Right ventricle myocardium superior (tissue), 1 donor: ENCODE results near the gene PRAMEF4. TPM values are rescaled to one million over a fixed set of nuclear protein-coding genes. Genes with fewer than 3 reads are reported as not detected.
"Not testable (repeated sequence)": the region's sequence is repeated elsewhere in the genome, so short reads cannot be mapped to it uniquely, and the experiment has no call there.

Source experiments
- ATAC-seq: fragments of 200-7000 bp; cut with Tn5 transposase; one replicate; pipeline ENCODE4 v1.9.1; 2020; ENCODE audit warnings: mild to moderate bottlenecking; ENCODE audit not compliant: poor library complexity
- DNase-seq: peaks from one replicate; pipeline ENCODE4 v3.0.0-alpha.2; 2020
- intact Hi-C: fragments of 100-400 bp; cut with DNase I; formaldehyde crosslinking; loops from one replicate; pipeline ENCODE4 v1.11.2; 2022
- long read RNA-seq: library from polyadenylated mRNA; unstranded; transcript quantifications from one replicate; pipeline ENCODE4 v2.0.0, GENCODE V29; 2021
- total RNA-seq: library from RNA; stranded (reverse); fragmentation: NEBNext Ultra II Directional; extraction: Animal tissue kit (Norgen Biotek cat#: 25700); gene quantifications from one replicate; pipeline ENCODE4 v1.2.1, GENCODE V29; 2021
- donor health status: DM: no; HTN: yes; CAD: no; lungs with severe emphysema.

The PRAMEF4 gene
- not detected for total RNA-seq
- long read RNA-seq, result 0 reads

- DNase-seq, intact Hi-C loops, ATAC-seq: not testable (repeated sequence)
These were observed at the start of gene PRAMEF4 for GRCh38 chr1:12886101-12886500. Gene PRAMEF4 (minus strand): TSS chr1:12886201. CDS start chr1:12883394, 2,807 bp downstream.

- DNase-seq, ATAC-seq, intact Hi-C loops: not testable (repeated sequence)
These were observed 38.4 kb upstream of the PRAMEF4 start for GRCh38 chr1:12924368-12924767.

DNA sequence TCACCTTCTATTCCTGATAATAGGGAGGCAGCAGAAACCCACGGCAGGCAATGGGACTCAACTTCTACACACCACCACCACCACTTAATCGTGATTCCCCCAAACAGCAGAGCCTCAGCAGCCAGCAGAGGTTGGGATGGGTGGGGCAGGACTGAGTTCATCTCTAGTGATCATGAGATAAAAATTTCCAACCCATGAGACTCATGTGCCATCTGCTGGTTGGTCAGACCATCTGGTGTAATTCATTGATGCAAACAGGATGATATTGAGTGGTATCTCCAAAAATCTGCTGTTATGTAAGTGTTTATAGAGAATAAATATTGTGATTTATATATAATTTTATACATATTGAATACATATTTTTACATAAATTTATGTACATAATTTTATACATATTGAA, 35.7 kb upstream of the PRAMEF4 start:
- intact Hi-C loops, DNase-seq, ATAC-seq: not testable (repeated sequence)

DNA sequence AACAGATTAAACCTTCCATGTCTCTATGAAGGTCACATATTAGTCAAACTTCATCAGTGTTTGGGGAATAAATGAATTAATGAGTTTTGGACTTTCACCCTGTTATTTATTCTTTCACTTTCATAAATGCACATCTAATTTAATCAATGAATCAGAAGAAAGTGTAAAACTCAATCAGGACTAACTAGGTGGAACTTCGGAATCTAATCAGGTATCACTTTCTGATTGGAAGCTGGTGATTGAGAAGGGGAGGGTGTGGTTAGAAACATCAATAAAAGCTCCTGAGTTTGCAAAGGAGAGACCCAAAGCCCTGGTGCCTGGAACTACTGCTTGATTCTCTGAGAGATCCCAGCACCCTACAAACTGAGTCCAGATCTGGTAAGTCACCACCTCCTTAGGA, 30.3 kb upstream of the PRAMEF4 start, which contains the start of gene PRAMEF7:
Gene PRAMEF7, plus strand, starts transcription at position 301 of the 400 bp plus-strand sequence. CDS start 1,083 bp downstream, outside the sequence.
- DNase-seq, ATAC-seq, intact Hi-C loops: not testable (repeated sequence)

- intact Hi-C loops, DNase-seq, ATAC-seq: not testable (repeated sequence)
These were observed 18.0 kb upstream of the PRAMEF4 start for GRCh38 chr1:12903793-12904572.

DNA sequence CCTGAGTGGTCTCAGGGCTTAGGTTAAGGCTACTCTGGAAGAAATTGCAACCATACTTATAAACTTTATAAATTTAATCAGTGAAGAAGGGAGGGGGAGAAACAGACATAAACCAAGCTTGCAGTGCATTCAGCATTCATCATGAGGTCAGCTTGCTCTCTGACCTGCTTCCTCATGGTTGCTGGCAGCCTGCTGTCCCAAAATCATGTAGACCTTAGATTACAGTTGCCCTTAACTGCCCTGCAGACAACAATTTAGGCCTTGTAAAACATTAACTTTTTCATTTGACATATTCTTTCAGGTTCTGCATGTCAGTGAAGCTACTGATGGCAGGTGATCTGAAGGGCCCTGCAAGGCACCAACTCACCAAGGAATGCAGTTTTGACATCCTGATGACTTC, 13.2 kb upstream of the PRAMEF4 start:
- intact Hi-C loops, DNase-seq, ATAC-seq: not testable (repeated sequence)

GRCh38 chr1:12898170-12898569, 12.2 kb upstream of the PRAMEF4 start, which contains the start of gene PRAMEF10:
Gene PRAMEF10 (minus strand): TSS chr1:12898270. CDS start chr1:12895847, 2,423 bp downstream.
- ATAC-seq, intact Hi-C loops, DNase-seq: not testable (repeated sequence)

- ATAC-seq, intact Hi-C loops: not testable (repeated sequence)
These were observed 7.5 kb downstream of the PRAMEF4 start for GRCh38 chr1:12878453-12878852.

DNA sequence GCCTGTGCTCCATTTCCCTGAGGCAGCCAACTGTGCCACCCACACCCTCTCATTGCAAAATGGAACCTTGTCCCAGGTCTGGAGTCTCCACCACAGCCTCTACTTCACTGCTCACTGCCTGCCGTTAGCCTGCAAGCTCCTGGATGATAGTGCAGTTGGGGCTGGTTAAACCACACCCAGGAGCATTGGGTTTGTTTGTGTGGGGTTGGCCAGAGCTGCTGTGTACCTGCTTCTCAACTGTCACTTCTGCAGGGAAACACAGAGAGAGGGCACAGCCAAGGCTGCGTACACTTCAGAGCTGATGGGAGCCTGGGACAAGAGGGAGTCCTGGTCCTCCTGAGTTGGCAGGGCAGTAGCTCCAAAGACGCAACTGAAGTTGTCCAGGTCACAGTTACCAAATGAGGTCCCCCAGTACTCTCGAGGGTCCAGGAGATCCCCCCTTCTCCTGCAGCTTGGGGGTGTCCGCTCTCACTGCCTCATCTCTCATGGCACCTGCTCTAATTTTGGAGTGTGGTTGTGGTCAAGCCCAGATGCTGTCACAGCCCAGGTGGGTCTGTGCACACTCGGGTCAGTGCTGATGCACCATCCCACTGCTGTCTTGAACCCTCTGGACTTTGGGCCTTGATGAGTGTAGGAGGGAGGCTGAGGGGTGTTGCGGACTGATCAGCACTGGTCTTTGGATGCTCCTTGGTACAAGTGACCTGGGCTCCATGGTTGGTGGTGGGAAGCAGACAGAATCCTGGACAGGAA, 22.7 kb downstream of the PRAMEF4 start:
- intact Hi-C loops, DNase-seq, ATAC-seq: not testable (repeated sequence)

More at GRCh38 chr1:12878453-12878852, 7.5 kb downstream of the PRAMEF4 start:
- not testable (repeated sequence) for DNase-seq

GRCh38 chr1:12856786-12857185, 29.2 kb downstream of the PRAMEF4 start, which contains the start of gene PRAMEF2:
Gene PRAMEF2 (plus strand): TSS chr1:12857086. CDS start chr1:12859010, 1,924 bp downstream.
- intact Hi-C loops, DNase-seq, ATAC-seq: not testable (repeated sequence)

DNA sequence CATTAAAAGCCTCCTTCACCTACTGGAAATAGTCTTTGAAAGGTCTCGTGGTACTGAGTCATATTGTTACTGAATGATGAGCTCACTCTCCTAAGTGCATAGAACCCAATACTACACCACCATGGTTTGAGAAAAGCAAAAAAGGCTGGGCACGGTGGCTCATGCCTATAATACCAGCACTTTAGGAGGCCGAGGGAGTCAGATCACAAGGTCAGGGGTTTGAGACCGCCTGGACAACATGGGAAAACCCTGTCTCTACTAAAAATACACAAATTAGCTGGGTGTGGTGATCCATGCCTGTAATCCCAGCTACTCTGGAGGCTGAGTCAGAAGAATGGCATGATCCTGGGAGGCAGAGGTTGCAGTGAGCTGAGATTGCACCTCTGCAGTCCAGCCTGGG, 34.2 kb downstream of the PRAMEF4 start:
- intact Hi-C loops, result no loop called here
- no peak for ATAC-seq
- DNase-seq, result no peak

DNA sequence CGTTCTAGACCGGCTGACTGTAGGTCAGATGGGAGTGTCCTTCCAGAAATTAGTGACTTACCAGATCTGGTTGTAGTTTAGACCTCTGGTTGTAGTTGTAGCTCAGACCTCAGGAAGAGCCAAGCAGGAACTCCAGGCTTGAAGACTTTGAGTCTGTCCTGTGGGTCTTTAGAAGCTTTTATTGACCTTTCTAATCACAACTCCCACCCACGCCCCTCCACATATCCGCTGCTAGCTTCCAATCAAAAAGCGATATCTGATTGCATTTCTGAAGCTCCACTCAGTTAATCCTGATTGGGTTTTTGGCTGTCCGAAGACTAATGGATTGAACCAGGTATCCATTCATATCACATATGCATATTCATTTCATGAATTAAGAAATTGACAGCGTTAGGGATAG, 37.4 kb downstream of the PRAMEF4 start, which contains the start of gene HNRNPCL1:
Gene HNRNPCL1, minus strand, starts transcription at position 101 of the 400 bp plus-strand sequence. CDS start 431 bp downstream, outside the sequence.
- DNase-seq, ATAC-seq, intact Hi-C loops: not testable (repeated sequence)

DNA sequence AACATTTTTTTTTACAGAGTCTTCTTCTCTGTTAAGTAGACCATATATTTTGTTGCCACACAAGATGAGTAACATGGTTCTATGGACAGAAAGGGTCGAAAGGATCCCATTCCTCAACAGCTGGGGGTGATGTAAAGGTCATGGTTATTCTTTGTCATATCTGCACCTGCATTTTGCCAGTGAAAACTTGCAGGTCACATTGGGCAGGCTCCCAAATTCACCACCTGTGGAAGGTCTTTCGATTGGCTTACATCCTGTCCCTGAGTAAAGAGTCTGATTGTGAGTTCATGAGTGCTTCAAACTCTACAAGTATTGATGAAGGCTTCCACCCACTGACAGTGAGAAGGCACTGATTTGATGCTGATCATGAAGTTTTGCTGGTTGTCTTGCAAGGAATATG, 52.8 kb downstream of the PRAMEF4 start:
- ATAC-seq, DNase-seq, intact Hi-C loops: not testable (repeated sequence)

GRCh38 chr1:12831310-12831709, 54.7 kb downstream of the PRAMEF4 start, which contains the start of gene PRAMEF11:
Gene PRAMEF11 (minus strand): TSS chr1:12831410. CDS start chr1:12828789, 2,621 bp downstream.
- intact Hi-C loops, ATAC-seq, DNase-seq: not testable (repeated sequence)

Other genes with a start within 250 kb of the PRAMEF4 start
- not detected for gene AADACL4, start 242.1 kb downstream of the PRAMEF4 start, total RNA-seq
- not detected for gene AADACL3, start 170.1 kb downstream of the PRAMEF4 start, total RNA-seq
- not detected for gene CFAP107, start 140.0 kb downstream of the PRAMEF4 start, total RNA-seq
- gene PRAMEF12, start 112.5 kb downstream of the PRAMEF4 start, total RNA-seq, result not detected
- gene PRAMEF1, start 94.8 kb downstream of the PRAMEF4 start, total RNA-seq, result not detected
- not detected for gene PRAMEF11, start 54.8 kb downstream of the PRAMEF4 start, total RNA-seq
- not detected for gene HNRNPCL1, start 37.5 kb downstream of the PRAMEF4 start, total RNA-seq
- gene PRAMEF2, start 29.1 kb downstream of the PRAMEF4 start, total RNA-seq, result not detected
- not detected for gene PRAMEF10, start 12.1 kb upstream of the PRAMEF4 start, total RNA-seq
- gene PRAMEF7, start 30.4 kb upstream of the PRAMEF4 start, total RNA-seq, result not detected
- not detected for gene PRAMEF6, start 61.4 kb upstream of the PRAMEF4 start, total RNA-seq
- not detected for gene PRAMEF27, start 170.4 kb upstream of the PRAMEF4 start, total RNA-seq
- not detected for gene HNRNPCL3, start 174.6 kb upstream of the PRAMEF4 start, total RNA-seq
- not detected for gene PRAMEF25, start 184.6 kb upstream of the PRAMEF4 start, total RNA-seq
- gene HNRNPCL2, start 230.7 kb upstream of the PRAMEF4 start, total RNA-seq, result not detected